Gastrocnemius medialis (tissue), 4 donors: ENCODE data around the gene DENND1A. TPM values are rescaled to one million over a fixed set of nuclear protein-coding genes. Genes with fewer than 3 reads are reported as not detected.

Experiments used
- ATAC-seq, 2 donors: fragments of 150-250 bp; one replicate each; pipeline ENCODE4 v1.9.1; 2016
- DNase-seq, 2 donors: peaks; one replicate each; pipeline ENCODE4 v3.0.0-alpha.2; 2019
- H3K27ac ChIP-seq, 4 donors: fragments of 200-600 bp; sonication (generic); 1 replicate in 1 of 4; 2 replicates in 3 of 4; pipeline ENCODE4 v1.5.1; 2016 to 2018; ENCODE audit warnings: mild to moderate bottlenecking in 2 of 4, moderate library complexity in 1 of 4
- H3K27me3 ChIP-seq, 3 donors: fragments of 200-600 bp; sonication (generic) in 2 of 3; 1 replicate in 1 of 3; 2 replicates in 2 of 3; pipeline versions ENCODE4 v1.5.1 to v1.6.0; 2016 to 2019; ENCODE audit warnings: mild to moderate bottlenecking in 1 of 3, moderate library complexity in 1 of 3
- H3K36me3 ChIP-seq, 2 donors: fragments of 200-600 bp; sonication (generic) in 1 of 2; one replicate each; pipeline ENCODE4 v1.5.1; 2017 to 2018
- H3K4me1 ChIP-seq, 2 donors: fragments of 200-600 bp; sonication (generic) in 1 of 2; one replicate each; pipeline ENCODE4 v1.5.1; 2016 to 2017; ENCODE audit warnings: mild to moderate bottlenecking in 2 of 2
- H3K4me3 ChIP-seq, 4 donors: fragments of 200-600 bp; sonication (generic) in 3 of 4; 1 replicate in 1 of 4; 2 replicates in 3 of 4; pipeline ENCODE4 v1.5.1; 2016 to 2019; ENCODE audit warnings: mild to moderate bottlenecking in 2 of 4
- H3K9me3 ChIP-seq, 3 donors: fragments of 200-600 bp; sonication (generic) in 2 of 3; 1 replicate in 1 of 3; 2 replicates in 2 of 3; pipeline ENCODE4 v1.5.1; 2016 to 2019
- POLR2A ChIP-seq, 2 donors: fragments of 450-650 bp; IDR thresholded peaks; one replicate each; pipeline ENCODE4 v1.6.1; 2017; ENCODE audit warnings: antibody characterized with exemption in 2 of 2, mild to moderate bottlenecking in 2 of 2, moderate library complexity in 2 of 2
- in situ Hi-C, 4 donors: fragments of 200-750 bp; cut with MboI; loops; one replicate each; pipeline versions ENCODE4 v1.15.0 to v1.8.0; 2017; ENCODE audit warnings: low sequenced_read_pairs in 4 of 4
- intact Hi-C: fragments of 100-400 bp; cut with DNase I; formaldehyde crosslinking; loops from one replicate; pipeline ENCODE4 v1.15.1; 2023; ENCODE audit warnings: low total_unique reads
- total RNA-seq, 4 donors: library from RNA; depleted of rRNA; stranded (reverse); fragments of >200 nt; gene quantifications; one replicate each; pipeline versions ENCODE4 v1.1.0 to v1.2.3, GENCODE V29; 2016
- TF ChIP-seq, protein P1 (sequence below), 5 experiments: fragments of 450-650 bp in 3 of 5; fragments of 200-600 bp in 2 of 5; sonication (generic) in 2 of 5; IDR thresholded peaks in 4 of 5; conservative IDR thresholded peaks in 1 of 5; 1 replicate in 4 of 5; 2 replicates in 1 of 5; pipeline ENCODE4 v1.5.1; 2016 to 2019; ENCODE audit warnings: antibody characterized with exemption in 5 of 5, mild to moderate bottlenecking in 3 of 5, moderate library complexity in 3 of 5

DENND1A gene
- total RNA-seq, 4 donors from 2014 or later = 14.1 to 24.6 (median 16.4) TPM

DNA sequence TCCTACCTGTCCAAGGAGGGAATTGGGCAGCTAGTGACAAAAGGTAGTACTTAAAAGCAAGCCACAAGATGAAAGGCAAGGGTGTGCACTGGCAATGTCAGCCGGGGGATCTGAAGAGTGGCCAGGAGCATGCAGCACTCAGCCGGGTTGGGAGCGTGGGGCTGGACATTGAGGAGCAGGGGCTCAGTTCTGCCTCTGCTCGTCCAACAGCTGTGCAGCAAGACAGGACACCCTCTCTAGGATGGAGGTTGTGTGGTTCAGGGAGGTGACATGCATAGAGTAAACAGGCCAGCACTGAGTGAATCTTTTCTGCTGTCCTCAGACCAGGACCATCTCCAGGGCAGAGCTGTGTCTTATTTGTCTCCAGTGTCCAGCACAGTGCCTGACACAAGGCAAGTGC, 338.6 kb downstream of the DENND1A start:
- no peak for DNase-seq
- in situ Hi-C loops = no loop called here

DNA sequence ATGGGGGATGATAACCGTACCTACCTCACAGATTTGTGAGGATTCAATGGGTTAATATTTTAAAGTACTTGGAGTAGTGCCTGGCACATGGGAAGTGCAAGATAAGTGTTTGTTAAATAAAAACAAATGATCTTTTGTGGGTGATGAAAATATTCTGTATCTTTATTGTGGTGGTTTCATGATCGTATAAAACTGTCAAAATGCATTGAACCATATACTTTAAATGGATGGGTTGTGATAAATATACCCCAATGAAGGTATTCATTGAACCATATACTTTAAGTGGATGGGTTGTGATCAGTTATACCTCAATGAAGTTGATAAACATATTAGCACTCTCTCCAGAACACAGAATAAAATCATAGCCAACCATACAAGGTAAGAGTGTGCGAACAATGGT, 339.4 kb downstream of the DENND1A start:
- no peak for DNase-seq
- Histone ChIP-seq H3K4me1 (no peaks in the 10 kb centered on the region), H3K27ac (no peak overlapping the region), H3K9me3 (no peaks in the 10 kb centered on the region), H3K36me3 (no peaks in the 10 kb centered on the region), H3K4me3 (no peak overlapping the region), H3K27me3 (no peaks in the 10 kb centered on the region)
- no peak for ATAC-seq
- in situ Hi-C loops = no loop called here
- intact Hi-C loops = no loop called here
- TF ChIP-seq, protein P1, sequence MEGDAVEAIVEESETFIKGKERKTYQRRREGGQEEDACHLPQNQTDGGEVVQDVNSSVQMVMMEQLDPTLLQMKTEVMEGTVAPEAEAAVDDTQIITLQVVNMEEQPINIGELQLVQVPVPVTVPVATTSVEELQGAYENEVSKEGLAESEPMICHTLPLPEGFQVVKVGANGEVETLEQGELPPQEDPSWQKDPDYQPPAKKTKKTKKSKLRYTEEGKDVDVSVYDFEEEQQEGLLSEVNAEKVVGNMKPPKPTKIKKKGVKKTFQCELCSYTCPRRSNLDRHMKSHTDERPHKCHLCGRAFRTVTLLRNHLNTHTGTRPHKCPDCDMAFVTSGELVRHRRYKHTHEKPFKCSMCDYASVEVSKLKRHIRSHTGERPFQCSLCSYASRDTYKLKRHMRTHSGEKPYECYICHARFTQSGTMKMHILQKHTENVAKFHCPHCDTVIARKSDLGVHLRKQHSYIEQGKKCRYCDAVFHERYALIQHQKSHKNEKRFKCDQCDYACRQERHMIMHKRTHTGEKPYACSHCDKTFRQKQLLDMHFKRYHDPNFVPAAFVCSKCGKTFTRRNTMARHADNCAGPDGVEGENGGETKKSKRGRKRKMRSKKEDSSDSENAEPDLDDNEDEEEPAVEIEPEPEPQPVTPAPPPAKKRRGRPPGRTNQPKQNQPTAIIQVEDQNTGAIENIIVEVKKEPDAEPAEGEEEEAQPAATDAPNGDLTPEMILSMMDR (IDR thresholded peaks at IDR 0.05 in 4 of 5, conservative IDR thresholded peaks at IDR 0.05 in 1 of 5) = no peak
- TF ChIP-seq POLR2A (IDR thresholded peaks at IDR 0.05) = no peak

More for the DNA sequence above, 338.6 kb downstream of the DENND1A start:
- ATAC-seq = no peak
- no peak overlapping the region for H3K4me3 ChIP-seq
- H3K27ac ChIP-seq = no peak overlapping the region
- H3K27me3 ChIP-seq = no peaks in the 10 kb centered on the region
- H3K36me3 ChIP-seq = no peaks in the 10 kb centered on the region
- H3K9me3 ChIP-seq = no peaks in the 10 kb centered on the region
- intact Hi-C loops = no loop called here
- no peaks in the 10 kb centered on the region for H3K4me1 ChIP-seq
- no peak for TF ChIP-seq POLR2A (IDR thresholded peaks at IDR 0.05)

DNA sequence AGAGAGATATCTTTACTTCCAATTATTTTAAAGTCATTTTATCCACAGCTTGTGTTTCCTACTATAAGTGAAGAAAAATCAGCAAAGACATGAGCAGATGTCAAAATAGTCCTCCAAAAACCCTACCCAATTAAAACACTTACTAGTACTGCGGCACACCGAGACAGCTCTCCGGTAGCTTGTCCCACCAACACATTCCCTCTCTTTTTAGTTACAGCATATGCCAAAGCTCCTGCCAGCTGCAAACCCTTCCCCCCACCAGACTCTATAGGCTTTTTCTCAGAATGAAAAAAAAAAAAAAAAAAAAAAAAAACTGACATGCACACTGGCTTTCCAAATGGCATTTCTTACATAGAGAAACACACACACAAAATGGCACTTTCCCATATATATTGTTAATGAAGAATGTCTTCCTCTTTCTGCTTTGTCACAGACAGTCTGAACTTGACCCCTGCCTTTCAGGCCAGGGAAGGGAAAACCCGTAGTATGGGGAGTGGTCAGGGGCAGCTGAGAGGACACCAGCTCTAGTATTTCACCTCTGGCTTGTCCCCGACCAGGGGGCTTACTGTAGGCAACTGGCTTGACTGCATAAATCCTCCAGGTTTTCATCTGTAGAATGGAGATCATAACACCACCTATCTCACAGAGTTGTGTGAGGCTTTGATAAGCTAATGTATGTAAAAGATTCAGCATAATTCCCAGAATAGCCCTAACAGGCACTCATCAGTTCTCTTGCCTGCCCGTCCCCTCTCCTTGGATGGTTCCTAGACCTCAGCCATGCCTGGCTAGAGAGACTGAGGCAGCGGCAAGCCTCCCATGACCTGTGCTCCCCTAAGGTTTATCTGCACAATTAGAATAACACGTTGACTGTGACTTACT, 340.3 kb downstream of the DENND1A start:
- H3K4me3 ChIP-seq = no peak overlapping the region
- ATAC-seq = no peak
- intact Hi-C loops (no loop called here), in situ Hi-C loops (no loop called here)
- TF ChIP-seq POLR2A (IDR thresholded peaks at IDR 0.05) = no peak
- TF ChIP-seq, protein P1 (IDR thresholded peaks at IDR 0.05 in 4 of 5, conservative IDR thresholded peaks at IDR 0.05 in 1 of 5) = no peak
- no peaks in the 10 kb centered on the region for H3K27me3 ChIP-seq
- H3K4me1 ChIP-seq = no peaks in the 10 kb centered on the region
- no peak overlapping the region for H3K27ac ChIP-seq
- no peak for DNase-seq
- H3K9me3 ChIP-seq = no peaks in the 10 kb centered on the region
- no peaks in the 10 kb centered on the region for H3K36me3 ChIP-seq

DNA sequence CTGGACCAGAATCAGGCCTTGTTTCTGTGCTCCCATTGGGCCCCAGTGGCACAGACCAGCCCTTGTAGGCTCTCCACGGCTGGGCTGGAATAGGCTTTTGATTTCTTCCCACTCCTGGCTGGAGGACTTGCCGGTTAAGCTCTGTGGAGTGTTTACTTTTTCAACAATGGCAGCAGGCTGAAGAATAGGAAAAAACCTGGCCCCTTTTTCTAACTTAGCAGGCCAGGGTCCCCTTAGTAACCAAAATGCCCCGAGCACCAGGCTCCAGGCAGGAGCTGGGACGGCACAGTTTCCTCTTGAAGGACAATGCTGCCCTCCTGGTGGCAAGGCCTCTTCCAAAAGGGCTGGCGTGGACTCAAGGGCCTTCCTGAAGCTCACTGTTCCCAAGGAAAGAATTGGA, 343.7 kb downstream of the DENND1A start:
- ATAC-seq (no peak), DNase-seq (no peak)
- Histone ChIP-seq H3K27ac (no peak overlapping the region), H3K36me3 (peaks cover 0 to 9% of the 10 kb centered on the region in 2 donors), H3K4me3 (no peak overlapping the region), H3K9me3 (no peaks in the 10 kb centered on the region), H3K27me3 (no peaks in the 10 kb centered on the region), H3K4me1 (no peaks in the 10 kb centered on the region)
- intact Hi-C loops (no loop called here), in situ Hi-C loops (no loop called here)
- TF ChIP-seq, protein P1 (IDR thresholded peaks at IDR 0.05 in 4 of 5, conservative IDR thresholded peaks at IDR 0.05 in 1 of 5) = no peak
- TF ChIP-seq POLR2A (IDR thresholded peaks at IDR 0.05) = no peak

DNA sequence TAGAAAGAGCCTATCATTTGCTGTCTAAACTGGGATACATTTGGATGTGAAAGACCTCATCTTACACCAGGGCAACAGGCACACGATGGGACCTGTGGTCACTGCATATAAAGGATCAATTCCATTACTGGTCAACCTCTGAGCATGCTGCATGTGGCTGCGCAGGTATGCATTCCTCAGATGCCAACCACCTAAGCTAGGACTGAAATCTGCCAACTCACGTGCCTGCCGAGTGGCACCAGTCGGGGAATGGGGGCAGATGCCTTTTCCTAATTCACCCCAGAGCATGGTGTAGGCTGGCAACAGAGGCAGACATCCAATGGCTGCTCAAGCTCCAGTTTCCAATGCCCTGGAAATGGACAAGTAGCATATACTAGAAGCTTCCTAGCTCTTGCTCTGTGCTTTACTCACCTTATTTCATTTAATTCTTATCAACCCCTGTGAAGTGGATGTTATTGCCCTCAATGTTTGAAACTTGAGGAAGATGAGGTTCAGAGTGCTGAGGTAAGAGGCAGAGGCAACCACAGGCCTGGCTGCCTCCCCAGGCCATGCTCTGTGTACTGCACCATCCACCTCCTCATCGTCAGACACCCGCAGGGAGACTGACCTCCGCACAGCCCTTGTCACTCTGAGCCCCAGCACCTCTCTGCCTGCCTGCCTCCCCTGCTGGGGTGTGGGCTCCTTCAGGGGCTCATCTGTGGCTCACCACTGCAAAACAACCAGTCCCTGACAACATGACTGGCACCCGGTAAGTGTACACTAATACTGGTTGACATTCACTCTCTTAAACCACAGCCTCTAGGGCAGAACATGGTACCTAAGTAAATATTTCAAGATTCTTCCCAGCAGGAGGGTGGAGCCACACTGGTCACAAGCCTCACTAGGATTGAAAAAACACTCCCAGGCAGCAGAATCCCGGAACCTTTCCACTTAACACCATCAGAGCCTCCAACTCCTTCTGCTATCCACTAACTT, 345.4 kb downstream of the DENND1A start:
- no peaks in the 10 kb centered on the region for H3K27me3 ChIP-seq
- no peaks in the 10 kb centered on the region for H3K9me3 ChIP-seq
- H3K36me3 ChIP-seq = peaks cover 0 to 12% of the 10 kb centered on the region in 2 donors
- in situ Hi-C loops (no loop called here), intact Hi-C loops (no loop called here)
- H3K4me1 ChIP-seq = no peaks in the 10 kb centered on the region
- ATAC-seq (no peak), DNase-seq (no peak)
- no peak for TF ChIP-seq POLR2A (IDR thresholded peaks at IDR 0.05)
- TF ChIP-seq, protein P1 (IDR thresholded peaks at IDR 0.05 in 4 of 5, conservative IDR thresholded peaks at IDR 0.05 in 1 of 5) = no peak
- H3K4me3 ChIP-seq = no peak overlapping the region
- no peak overlapping the region for H3K27ac ChIP-seq
